ENCODE measurements around the gene SHC2. TPM values are rescaled to one million over a fixed set of nuclear protein-coding genes. Genes with fewer than 3 reads are reported as not detected.

The SHC2 gene
- total and polyA plus RNA-seq, 2 of the 8 experiments (the other 6 are each of a cell fraction or from before 2014, with no cell fraction given) = 4.4 to 7.3 TPM

DNA sequence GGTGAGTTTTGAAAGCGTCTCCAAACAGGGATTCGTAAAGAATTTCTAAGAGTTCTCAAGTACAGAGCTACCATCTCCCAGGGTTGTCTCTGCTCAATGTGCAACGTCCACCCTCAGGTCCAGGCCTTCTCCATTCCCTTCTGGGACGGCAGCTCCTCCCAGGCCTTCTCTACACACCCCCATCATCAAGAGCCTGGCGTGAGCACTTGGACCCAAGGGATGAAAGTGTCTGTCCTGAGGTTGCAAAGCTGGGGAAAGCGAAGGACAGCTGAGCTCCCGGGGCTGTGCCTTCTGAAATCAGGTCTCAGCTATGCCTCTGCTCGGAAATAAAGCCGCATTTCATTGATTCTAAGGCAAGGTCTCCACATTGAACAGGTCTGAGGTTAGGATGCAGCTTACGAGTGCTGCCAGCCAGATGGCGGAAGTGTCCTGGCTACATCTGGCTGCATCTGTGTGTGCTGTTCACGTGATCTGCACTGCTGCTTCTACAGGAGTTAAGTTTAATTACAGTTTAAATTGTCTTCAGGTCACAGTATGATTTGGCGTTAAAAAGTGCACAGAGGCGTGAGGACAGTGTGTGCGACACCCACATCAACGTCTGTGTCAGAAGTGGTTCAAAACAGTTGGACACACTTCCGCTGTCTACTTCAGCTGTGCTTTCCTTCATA, 89.2 kb downstream of the SHC2 start:
- H3K79me2 ChIP-seq (ENCODE audit: control insufficient read depth in 1 of 2, insufficient read depth in 2 of 2, low read length in 2 of 2) = no peaks in the 10 kb centered on the region
- no peaks in the 10 kb centered on the region for H4K20me1 ChIP-seq (replicated peaks in 1 of 2; ENCODE audit: control insufficient read depth in 1 of 2, insufficient read depth in 2 of 2, low read length in 2 of 2)
- TF ChIP-seq CEBPB (IDR thresholded peaks at IDR 0.05; ENCODE audit: low read depth, low read length) (no peak), TEAD4 (IDR thresholded peaks at IDR 0.05; ENCODE audit: low read depth, low read length) (no peak), SAP30 (IDR thresholded peaks at IDR 0.05; ENCODE audit: insufficient read depth, insufficient replicate concordance, low read length) (no peak), SP2 (IDR thresholded peaks at IDR 0.05; ENCODE audit: low read length) (no peak)
- DNase-seq (ENCODE audit: low read depth in 1 of 2, low spot score in 2 of 2) (no peak), FAIRE-seq (no peak)
- H3K36me3 ChIP-seq (ENCODE audit: control insufficient read depth in 2 of 4, insufficient read depth in 4 of 4, low read length in 3 of 4) = no peaks in the 10 kb centered on the region
- no peak overlapping the region for H3K23ac ChIP-seq (ENCODE audit: insufficient read length)
- CTCF ChIA-PET (ENCODE audit: partially characterized antibody) = interaction anchor here (0.6 to 2.7 kb wide), 12 partner anchors 8 to 216 kb away, joined by 3 to 6 read pairs (median 4); no protein-coding TSS in a partner anchor
- no peak overlapping the region; the same call in 1 of the 2 replicates for H3K18ac ChIP-seq (ENCODE audit: extremely low read depth, low read length)
- no peak overlapping the region for H2AFZ ChIP-seq (ENCODE audit: low read length)
- H2BK15ac ChIP-seq (ENCODE audit: low read length) = no peak overlapping the region
- no peak overlapping the region for H2AK5ac ChIP-seq (ENCODE audit: low read depth, low read length)
- no peaks in the 10 kb centered on the region; a peak in 1 of 4 replicates for H3K9me3 ChIP-seq (ENCODE audit: insufficient read depth in 2 of 2, low read depth in 1 of 2, low read length in 1 of 2)
- H3K4me3 ChIP-seq (ENCODE audit: extremely low read depth in 1 of 4, insufficient read depth in 2 of 4, low read depth in 3 of 4, low read length in 4 of 4) = no peak overlapping the region
- no peak overlapping the region for H2BK20ac ChIP-seq (ENCODE audit: low read length)
- WGBS, 2 experiments (ENCODE audit: extremely low coverage in 1 of 2, insufficient coverage in 1 of 2, insufficient read length in 1 of 2, insufficient replicate concordance in 2 of 2, low coverage in 1 of 2, low lambda C conversion rate in 2 of 2, missing lambda C conversion rate in 1 of 2) = 89% methylated on average over 17 of the region's 17 CpGs; no CpG with 5 or more reads in 1 of the 2 experiments
- no peak overlapping the region for H2BK120ac ChIP-seq (replicated peaks; ENCODE audit: low read depth, low read length)
- H2BK5ac ChIP-seq (ENCODE audit: low read depth, low read length) = no peak overlapping the region
- H4K8ac ChIP-seq (ENCODE audit: extremely low read depth, insufficient read depth, low read length) = no peak overlapping the region
- no peak overlapping the region for H3K56ac ChIP-seq (replicated peaks; ENCODE audit: insufficient read length, low read depth, low read length)
- H3K4me2 ChIP-seq (ENCODE audit: insufficient read depth in 1 of 2, low read depth in 2 of 2, low read length in 2 of 2) = no peak overlapping the region
- H3K14ac ChIP-seq (ENCODE audit: insufficient read length) = no peak overlapping the region
- H3K23me2 ChIP-seq (ENCODE audit: low read depth, low read length) = no peaks in the 10 kb centered on the region
- no peaks in the 10 kb centered on the region for H3K27me3 ChIP-seq (replicated peaks in 1 of 4; ENCODE audit: control insufficient read depth in 3 of 4, extremely low read depth in 1 of 4, insufficient read depth in 3 of 4, low read length in 3 of 4)
- H3K9ac ChIP-seq (replicated peaks in 1 of 4; ENCODE audit: extremely low read depth in 1 of 4, low read depth in 3 of 4, low read length in 3 of 4) = no peak overlapping the region
- H3K27ac ChIP-seq (ENCODE audit: low read depth, low read length) = no peak overlapping the region
- H3K4me1 ChIP-seq (replicated peaks in 1 of 4; ENCODE audit: control insufficient read depth in 3 of 4, insufficient read depth in 4 of 4, low read length in 3 of 4) = no peaks in the 10 kb centered on the region
- no peak overlapping the region for H2BK12ac ChIP-seq (ENCODE audit: low read depth, low read length)
- no peaks in the 10 kb centered on the region for H3K79me1 ChIP-seq (ENCODE audit: low read depth, low read length)
- no peak overlapping the region for H4K91ac ChIP-seq (replicated peaks; ENCODE audit: insufficient read length, low read length)
- no peak overlapping the region for H3K4ac ChIP-seq (replicated peaks; ENCODE audit: insufficient read length, low read depth, low read length)
- H4K5ac ChIP-seq (ENCODE audit: insufficient read length, low read depth, low read length) = no peak overlapping the region
- POLR2A ChIA-PET (ENCODE audit: partially characterized antibody) = interaction anchor here (1.0 kb wide), 2 partner anchors 10 to 58 kb away, joined by 3 to 4 read pairs; no protein-coding TSS in a partner anchor

Data from H1 (cell line).